T follicular helper cell (primary cell): ENCODE data around the gene ANXA3.
A peak's percentile ranks its signal among the peaks of the same experiment; 100 is the strongest.

Source experiments
- DNase-seq: peaks from one replicate; pipeline ENCODE4 v3.0.0-alpha.2; 2020; ENCODE audit warnings: low read depth

Gene ANXA3

GRCh38 chr4:78644744-78645330 lies 93.3 kb downstream of the ANXA3 start:
- DNase-seq, result peak; percentile 8

- DNase-seq, result no peak
Observed at GRCh38 chr4:78645853-78646757, 94.5 kb downstream of the ANXA3 start.

- no peak for DNase-seq
Observed at GRCh38 chr4:78647272-78647671, 95.7 kb downstream of the ANXA3 start.

DNA sequence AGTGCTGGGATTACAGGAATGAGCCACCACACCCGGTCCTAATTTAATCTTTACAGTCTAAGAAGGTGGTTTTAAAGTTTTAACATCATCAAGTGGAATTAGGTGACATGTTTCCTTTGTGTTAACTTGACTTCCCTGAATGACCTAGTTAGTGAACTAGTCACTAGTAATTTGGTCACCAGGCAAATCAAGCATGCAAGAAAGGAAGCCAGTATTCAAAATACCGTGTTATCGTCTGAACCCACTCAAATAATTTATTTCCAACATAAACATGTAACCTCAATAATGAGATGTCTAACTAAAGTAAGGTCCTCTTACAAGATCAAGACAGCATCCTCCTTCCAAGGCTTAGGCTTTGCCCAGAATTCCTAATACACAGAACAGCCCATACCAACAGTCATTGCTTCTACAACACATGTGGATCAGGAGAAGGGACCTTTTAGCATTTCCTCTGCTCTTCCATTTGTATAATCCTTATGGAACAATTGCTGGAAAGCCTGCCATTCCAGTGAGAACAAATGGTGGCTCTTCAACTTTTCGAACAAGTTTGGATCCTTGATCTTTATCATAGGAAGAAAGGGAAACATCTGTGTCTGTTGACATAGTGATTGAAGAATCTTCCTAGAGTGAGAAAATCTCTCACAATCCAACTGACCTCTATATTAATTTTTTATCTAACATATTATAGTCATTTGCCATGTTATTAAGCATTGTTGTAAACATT lies 97.2 kb downstream of the ANXA3 start:
- no peak for DNase-seq

DNA sequence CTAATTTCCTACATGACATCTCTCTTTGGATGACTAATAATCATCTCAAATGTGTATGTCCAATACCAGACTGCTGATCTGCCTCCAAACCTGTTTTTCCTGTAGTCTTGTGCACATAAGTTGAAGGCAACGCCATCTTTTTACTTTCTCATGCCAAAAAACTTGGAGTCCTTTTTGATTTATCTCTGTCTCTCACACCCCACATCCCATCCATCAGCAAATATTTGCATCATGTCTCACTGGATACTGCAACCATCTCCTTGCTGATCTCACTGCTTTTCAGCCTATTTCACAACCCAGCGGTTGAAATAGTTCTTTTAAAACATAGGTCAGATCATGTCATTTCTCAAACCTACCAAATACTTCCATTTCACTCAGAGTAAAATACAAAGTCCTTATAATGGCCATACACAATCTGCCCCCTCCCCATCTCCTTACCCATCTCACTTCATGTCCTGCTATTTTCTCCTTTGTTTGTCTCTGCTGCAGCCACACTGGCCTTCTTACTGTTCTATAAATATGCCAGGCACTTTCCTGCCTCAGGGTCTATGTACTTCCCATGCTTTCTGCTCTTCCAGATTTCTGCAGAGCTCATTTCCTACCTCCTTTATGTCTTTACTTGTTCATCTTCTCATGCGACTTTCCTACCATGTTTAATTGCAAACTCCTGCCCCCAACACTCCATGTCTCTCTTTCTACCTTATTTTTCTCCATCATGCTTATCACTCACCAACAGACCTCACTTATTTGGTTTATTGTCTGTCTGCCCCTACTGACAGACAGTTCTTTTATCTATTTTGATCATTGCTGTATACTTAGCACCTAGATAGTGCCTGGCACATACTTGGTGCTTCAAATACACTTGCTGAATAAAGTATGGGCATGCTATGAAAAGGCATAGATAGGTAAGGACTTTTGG lies 98.8 kb downstream of the ANXA3 start:
- DNase-seq, result no peak

- DNase-seq, result no peak
Observed at GRCh38 chr4:78651250-78651860, 99.8 kb downstream of the ANXA3 start.

DNA sequence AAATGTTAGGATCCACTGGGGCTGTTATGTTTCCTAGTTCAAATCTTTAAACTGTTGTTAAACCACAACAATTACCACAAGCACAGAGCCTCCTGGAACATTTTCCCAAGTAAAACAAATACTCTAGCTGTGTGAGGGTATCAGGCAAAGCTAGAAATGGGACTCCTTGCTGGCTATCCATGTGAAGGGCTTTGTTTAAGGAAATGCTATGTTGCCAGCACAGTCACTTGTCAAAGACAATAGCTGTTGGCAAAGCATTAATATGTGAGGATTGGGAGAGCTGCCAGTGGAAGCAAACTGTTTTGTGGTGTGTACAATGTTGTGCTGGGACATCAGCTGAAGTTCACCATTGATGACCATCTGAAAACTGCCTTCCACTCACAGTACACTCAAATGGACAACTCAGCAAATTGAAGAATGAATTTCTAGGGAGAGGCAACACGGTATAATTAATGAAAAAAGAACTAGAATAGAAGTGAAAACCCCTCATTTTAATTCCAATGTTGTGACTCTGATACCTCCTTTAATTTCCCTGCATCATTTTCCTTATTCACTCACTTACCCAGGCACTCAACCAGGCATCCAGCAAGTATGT lies 100.8 kb downstream of the ANXA3 start:
- no peak for DNase-seq

DNA sequence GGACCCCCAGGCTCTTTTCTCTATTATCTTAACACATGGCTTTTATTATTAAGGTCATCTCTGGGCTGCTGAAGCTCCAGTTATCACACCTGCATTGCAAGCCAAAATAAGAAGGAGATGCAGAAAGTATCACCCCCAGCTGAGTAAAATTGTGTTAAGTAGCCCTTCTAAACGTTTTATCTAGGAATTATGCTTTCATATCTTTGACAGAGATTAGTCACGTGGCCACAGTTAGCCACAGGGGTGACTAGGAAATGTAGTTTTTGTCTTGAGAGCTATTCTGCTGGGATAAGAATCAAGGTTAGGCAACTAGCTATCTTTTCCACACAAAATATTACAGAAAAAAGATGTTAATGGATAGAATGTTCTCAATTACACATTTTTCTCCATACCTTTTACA lies 102.1 kb downstream of the ANXA3 start:
- DNase-seq, result no peak

- no peak for DNase-seq
Observed at GRCh38 chr4:78654807-78655206, 103.2 kb downstream of the ANXA3 start.

DNA sequence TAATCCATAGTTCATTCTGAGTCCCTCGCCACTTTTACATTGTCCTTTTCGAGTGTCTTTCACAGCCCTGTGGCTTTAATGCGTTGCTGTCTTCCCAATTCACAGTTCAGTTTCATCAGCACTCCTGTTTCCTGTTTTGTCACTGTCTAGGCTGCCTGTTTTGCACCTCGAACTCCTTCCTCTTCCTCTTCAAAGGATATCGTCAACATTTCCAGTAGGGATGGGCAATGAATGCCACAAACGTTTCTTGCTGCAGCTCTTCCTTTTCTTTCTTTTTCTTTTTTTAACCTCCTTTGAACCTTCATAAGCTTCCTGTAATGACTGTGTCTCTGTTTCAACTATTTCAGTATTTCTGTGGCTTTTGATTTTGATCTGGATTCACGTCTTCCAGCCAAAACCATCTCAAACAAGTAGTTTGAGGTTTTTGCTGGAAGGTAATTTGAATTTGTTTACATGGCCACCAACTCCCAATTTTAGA lies 105.4 kb downstream of the ANXA3 start:
- no peak for DNase-seq

DNA sequence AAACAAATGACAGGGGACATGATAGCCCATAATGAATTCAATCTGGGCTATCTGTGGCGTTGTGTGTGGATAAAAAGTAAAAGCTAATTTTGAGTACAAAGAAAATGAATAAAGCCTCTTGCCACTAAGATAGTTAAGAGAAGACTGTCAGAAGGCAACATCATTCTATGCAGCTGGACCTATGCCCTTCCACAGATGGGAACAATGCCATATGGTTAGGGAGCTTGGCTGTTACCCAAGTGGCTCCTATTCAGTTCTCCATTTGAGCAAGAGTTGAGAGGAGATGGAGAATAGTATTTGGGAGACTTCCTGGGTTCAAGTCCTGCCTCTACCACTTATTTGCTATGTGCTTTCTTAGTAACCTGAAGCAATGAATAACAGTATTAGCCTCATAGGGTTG lies 107.7 kb downstream of the ANXA3 start:
- no peak for DNase-seq

- DNase-seq, result no peak
Observed at GRCh38 chr4:78659665-78660064, 108.1 kb downstream of the ANXA3 start.
